HG02840 (cell line): ENCODE measurements around the gene C6orf15.

Experiments used
- ATAC-seq: cut with Tn5 transposase; IDR thresholded peaks from one replicate; pipeline ENCODE4 v1.9.1; 2021; ENCODE audit warnings: mild to moderate bottlenecking, moderate library complexity, moderate number of reproducible peaks; ENCODE audit not compliant: unreplicated experiment, low FRiP score

The C6orf15 gene

DNA sequence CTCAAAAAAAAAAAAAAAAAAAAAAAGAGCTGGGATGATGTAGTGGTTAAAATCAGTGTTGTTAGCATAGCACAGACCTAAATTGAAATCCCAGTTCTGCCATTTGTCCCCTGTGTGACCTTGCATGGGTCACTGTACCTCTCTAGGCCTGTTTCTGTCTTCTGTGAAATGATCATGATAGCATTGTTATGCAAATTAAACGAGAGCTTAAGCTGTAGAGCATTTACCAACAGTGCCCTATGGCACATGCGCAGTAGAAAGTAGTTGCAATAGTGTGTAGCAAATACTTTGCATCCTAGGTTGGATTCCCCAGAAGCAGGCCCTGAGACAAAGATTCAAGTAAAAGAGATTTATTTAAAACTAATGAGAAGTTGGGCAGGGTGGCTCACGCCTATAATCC lies 19.2 kb upstream of the C6orf15 start:
- no peak for ATAC-seq

DNA sequence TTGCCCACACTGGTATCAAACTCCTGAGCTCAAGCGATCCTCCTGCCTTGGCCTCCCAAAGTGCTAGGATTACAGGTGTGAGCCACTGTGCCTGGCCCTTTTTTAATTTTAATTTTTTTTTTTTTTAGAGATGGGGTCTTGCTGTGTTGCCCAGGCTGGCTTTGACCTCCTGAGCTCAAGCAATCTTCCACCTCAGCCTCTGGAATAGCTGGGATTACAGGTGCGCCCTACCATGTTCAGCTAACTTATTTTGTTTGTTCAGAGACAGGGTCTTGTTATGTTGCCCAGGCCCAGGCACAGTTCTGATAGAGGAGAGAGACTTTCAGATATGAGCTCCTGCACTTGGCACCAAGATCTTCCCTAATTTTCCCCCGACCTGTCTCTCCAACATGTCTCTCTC lies 18.4 kb upstream of the C6orf15 start:
- no peak for ATAC-seq

DNA sequence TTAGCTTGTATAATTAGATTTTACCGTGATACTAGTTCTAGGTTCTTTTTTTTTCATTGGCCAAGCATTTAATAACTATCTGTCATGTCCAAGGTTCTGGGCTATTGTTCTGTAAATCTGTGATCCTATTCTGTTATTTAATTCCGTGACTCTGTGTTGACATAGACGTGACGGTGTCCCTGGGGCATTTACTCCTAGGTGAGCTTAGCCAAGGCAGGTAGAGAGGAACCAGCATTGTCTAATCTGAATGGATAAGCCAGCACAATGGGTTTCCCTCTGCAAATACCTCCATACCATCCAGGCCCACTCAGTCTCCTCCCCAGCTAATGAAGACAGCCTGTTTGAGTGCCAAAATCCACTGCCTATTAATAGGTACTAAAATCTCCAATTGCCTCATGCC lies 16.8 kb upstream of the C6orf15 start:
- ATAC-seq, result no peak

DNA sequence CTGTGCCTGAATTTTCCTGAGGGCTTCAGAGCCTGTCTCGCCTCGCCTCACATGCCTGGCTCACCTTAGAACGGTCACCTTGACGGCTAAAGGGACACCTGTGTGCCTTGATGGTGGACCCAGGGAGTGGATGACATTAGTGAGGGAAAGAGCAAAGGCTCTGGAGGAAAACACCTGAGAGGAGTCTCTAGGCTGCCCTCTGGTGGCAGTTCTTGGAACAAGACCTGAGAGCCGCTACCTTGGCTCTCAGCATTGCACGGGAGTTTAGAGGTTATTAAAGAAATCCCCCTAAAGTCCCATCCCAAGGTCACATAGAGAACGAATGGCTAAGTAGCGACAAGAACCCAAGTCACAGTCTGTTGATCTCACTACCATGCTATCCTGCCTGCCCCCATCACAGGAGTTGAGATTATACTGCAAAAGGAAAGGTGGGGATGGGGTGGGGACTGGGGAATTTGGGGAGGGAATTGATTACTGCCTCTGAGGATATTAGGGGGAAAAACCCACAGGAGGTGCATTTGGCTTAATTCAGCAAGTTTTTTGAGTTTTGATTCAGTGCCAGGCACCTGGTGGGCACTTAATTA lies 15.8 kb upstream of the C6orf15 start:
- ATAC-seq, result no peak

DNA sequence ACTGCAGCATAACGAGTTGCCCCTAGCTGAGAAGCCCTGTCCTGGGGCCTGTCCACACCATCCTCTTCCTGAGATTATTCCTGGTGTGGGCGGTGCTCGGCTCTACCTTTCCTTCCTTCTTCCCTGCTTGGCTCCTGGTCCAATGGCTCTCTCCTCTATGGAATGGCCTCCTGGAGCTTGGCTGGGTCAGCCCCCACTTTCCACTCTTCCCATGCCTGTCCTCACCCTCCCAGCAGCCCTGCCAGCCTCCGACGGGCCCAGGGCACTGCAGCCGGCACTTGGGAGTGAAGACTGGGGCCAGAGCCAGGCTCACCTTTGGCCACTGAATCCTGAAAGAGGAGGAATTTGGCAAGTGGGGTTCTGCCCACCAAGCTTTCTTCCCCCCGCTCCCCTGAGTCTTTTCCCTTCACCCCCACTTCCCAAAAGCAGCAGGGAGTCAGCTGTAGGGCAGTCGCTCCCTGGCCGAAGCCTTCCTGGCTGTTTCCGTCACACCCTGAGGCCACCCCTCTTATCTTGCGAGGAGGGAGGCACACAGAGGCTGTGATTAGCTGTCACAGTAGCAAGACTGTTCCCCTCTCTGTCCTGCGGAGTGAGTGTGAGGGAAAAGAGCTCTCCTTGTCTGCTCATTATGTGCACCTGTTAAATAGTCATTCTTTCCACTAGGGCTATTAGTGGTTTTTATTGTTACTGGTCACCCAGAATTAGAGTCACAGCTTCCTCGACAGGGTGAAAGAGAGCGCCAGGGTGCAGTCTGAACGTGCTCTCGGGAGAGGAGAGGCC lies 14.2 kb upstream of the C6orf15 start:
- no peak for ATAC-seq

DNA sequence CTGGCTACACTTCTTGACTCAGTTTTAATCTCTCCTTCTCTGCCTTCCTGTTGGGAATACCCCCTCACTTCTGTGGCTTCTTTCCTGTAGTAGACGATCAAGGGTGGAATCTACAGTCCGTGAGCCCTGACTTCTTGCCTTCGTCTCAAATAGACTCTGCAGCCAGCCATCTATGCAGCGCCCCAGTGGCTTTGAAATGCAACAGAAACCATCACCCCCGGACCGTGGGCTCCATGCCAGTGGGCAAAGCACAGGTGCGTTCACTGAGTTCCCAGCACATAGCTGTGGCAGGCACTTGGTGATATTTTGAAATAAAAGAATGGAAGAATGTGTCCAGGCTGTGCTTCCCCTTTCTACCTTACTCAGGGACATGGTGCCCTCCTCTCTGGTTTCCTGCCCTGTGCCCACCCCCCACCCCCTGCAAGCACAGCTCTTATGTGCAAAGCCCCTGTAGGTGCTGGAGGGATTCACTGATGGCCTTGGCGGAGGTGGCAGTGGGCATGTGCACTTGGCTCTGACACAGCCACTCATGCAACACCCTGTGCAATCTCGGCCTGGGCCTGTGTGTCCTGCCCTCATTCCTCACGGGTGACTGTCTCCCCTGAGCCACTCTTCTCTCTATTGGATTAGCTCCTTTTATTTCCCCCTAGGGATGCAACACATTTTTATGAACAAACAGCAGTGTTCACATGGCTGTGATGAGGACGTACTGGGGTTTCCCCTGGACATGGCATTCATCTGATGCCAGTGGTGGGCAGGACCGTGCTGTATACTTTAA lies 13.4 kb upstream of the C6orf15 start:
- no peak for ATAC-seq

DNA sequence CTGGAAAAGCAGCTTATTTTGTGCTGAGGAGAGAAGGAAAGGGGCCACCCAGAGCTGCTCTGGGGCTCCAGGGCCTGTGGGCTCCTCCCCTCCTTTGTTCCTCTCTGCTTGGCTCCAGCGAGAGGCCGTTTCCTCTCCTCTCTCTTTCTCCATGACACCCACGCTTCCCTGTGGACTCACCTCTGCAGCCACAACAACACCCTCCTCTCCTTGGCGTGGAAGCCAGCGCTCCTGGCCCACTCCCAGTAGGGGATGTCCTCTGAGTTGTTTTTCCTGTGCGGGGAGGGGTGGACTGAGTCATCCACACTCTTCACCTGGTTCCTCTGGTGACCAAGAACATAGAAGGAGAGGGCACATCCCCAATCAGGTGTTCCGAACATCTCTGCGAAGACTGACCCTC lies 12.8 kb upstream of the C6orf15 start:
- no peak for ATAC-seq

DNA sequence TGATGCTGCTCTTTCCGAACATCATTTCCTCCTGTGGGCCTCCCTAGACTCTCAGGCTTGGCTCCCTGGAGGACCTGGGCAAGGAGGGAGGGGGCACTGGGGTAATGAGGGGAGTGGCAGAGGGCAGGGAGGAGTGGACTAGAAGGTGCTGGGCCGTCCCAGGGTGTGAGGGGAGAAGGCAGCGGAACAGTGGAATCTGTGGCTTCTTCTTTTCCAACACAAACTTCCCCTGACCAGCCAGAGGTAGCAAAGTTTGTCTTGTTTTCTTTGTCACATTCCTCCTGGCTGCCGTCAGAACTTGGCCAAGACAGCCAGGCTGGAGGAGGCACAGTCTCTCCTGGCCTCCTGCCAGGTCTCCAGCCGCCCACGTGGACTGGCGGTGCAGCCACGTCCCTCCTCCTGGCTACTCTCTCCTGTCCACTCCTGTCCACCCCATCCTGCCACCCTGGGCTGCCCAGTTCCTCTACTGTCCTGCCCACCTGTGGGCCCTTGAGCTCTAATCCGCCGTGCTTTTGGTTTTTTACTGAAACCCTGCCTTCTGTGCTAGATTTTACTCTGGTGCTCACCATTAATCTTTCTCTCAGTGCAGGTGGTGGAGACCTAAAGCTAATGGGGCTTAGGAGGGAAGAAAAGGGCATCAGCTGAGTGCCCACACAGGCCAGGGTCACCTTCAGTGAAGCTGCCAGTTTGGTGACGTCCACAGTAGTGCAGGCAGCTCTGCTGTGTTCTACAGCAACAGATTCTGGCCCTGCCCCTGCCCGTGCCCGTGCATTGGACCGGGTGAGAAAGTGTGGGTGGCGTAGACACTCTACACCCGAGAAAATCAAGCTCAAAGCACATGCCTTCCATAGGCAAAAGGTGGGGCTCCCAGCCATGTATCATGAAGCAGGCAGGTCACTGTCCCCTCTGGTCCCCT lies 10.7 kb upstream of the C6orf15 start:
- ATAC-seq, result no peak

DNA sequence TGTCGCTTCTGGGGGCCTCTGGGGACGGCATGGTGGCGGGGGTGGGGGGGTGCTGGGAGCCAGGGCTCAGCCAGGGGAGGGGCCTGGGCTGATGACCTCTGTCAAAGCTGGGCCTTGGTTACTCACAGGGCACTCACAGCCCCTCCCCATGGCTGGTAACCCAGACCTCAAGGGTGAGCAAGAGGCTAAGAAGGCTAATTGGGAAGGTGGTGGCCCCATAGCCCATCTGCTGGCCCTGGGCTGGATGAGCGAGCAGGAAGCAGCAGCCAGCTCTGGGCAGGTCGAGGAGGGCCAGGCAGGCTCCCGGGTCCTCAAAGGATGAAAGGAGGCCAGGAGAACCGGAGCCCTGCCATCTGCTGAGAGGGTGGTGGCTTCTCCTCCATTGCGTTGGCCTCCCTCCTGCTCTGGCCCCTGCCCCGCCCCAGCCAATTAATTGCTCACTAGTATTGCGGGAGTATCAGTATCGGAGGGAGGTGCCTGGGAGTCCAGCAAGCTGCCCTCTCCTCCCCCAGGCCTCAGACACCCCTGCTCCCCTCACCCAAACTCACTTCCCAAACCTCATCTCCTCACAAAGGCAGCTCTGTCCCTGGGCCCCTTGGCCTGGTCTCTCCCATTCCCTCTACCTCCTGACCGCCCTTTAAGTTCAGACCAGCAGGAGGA lies 8.9 kb upstream of the C6orf15 start:
- no peak for ATAC-seq

DNA sequence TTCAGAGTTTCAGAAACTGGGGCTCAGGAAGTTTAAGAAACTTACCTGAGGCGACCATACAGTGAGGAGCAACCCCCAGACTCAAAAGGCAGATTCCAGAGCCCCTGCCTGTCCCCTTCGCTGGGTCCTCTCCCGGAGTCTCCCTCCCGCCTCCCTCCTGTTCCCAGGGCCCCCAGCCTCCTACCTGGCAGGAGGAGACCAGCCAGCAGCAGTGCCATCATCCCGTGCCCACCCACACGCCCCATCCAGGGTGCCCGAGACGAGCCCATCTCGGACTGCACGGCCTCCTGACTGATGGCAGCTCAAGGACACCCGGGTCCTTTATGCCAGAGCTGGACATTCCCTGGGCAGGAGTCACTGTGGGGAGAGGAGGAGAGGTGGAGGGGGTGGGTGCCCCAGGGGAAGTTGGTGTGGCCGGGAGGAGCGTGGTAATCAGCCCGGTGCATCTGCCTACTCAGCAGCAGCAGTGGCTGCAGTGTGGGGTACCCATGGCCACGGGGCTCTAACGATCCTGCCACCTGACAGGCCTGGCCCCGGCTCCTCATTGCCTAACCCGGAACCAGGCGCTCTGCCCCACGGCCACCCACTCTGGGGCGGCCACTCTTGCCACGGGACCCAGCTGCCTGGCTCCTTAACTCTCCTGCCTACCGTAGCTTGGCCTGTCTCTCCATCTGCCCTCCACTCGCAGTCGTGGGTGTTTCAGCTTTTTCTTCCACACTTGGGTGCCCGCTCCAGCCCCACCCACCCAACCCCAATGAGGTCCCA lies 8.0 kb upstream of the C6orf15 start, which contains the start of gene CDSN:
Gene CDSN (minus strand): TSS at position 296 of the 765 bp plus-strand sequence. CDS start 27 bp downstream, at position 269.
- no peak for ATAC-seq

DNA sequence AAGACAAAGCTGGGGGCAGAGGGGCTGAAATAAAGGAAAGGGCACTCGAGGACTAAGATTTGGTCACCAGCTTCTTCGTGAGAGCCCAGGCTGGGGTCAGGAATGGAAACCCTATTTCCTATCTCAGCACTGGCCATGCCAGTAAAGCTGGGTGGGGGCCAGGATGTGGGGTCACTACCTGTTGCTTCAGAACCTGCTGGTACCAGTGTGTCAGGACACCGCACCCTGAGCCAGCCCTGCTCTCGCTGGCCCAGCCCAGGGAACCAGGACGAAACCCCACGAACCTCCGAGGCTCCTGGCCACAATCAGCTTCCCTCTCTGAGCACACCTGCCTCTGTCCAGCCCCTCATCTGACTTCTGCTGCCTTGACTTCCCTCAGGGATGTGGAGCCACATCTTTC lies 5.8 kb upstream of the C6orf15 start:
- no peak for ATAC-seq

DNA sequence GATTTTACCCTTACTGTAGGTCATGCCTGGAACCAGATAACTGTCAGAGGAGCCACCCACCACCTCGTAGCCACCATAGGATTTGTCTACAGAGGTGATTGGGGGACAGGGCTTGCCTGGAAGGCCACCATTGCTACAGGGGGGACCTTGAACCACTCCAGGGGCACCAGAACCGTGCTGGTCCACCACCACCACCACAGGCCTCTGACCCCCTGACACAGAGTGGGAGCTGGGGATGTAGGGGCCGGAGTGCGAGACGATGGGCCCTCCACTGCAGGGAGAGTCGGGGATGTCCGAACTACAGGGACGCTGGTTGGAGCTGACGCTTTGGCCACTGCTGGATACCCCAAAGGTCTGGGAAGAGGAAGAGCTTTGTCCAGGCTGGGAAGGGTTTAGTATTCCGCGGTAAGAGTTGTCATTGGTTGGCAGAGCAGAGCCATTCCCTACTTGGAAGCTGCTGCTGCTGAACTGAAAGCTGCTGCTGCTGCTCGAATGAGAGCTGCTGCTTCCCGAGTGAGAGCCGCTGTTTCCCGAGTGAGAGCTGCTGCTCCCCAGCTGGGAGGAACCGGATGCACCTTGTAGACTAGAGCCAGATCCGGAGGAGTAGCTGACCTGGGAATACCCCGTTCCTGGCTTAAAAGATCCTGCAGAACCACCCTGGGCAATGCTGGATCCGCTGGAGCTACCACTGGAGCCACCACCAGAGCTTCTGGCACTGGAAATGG lies 4.4 kb upstream of the C6orf15 start:
- ATAC-seq, result no peak

DNA sequence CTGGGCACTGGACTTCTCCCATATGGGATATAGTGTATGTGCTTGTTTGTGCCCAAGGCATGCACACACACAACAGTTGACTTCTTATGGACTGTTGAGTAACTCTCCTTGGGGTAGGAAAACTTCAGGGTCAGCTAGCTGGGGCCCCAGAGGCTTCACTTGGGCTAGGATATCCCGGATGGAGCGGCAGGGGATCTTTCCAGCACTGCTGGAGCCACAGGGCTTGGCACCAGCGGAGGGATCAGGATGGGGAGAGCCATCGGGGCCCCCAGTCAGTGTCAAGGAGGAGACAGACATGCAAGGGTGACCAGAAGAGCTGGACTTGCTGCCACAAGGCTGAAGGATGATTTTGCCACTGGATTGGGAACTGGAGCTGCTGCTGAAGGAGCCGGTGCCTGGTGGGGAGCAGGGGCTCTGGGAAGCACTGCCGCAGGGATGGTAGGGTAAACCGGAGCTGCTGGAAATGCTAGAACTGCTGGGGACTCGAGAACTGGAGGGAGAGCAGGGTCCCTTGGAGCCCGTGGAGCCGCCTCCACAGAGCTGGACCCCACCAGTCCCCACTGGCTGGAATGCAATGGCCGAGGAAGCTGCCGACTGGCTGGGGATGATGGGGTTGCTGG lies 3.7 kb upstream of the C6orf15 start:
- ATAC-seq, result no peak

DNA sequence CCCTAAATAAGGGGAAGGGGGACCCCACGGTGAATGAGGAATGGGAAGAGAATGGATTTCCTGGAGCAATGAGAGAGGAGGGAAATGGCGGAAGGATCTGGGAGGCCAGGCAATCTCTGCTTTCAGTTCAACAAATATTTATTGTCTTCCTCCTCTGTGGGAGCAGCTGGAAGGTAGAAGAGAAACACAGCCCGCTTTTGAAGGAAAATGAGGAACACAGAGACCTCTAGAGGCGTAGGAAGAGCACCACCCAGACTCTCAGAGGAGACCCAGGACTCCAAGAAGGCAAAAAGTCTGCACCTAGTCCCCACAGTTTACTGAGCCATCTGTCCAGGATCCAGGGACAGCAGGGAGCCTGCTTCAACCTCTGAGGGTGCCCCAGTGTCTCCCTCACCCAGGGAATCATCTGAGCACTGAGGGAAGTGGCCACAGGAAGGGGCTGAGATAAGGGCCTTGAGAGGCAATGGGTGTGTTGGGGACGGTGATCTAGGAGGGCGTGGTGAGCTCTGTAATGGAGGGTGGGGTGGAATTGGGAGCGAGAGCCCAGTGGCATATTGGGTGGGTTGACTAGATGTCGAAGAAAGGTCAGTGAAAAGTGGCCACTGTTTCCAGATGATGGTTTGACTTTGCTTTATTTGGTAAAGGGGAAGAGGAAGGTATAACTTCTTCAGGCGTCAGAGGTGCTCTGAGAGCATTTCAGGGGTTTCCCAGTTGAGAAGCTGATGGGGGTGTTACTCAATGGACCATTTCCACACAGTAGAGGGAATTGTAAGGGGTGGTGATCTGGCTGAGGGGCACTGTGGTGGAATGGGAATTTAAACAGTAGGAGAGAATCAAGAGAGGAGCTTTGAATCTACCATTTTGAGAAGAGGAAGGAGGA lies 2.8 kb upstream of the C6orf15 start:
- ATAC-seq, result no peak

DNA sequence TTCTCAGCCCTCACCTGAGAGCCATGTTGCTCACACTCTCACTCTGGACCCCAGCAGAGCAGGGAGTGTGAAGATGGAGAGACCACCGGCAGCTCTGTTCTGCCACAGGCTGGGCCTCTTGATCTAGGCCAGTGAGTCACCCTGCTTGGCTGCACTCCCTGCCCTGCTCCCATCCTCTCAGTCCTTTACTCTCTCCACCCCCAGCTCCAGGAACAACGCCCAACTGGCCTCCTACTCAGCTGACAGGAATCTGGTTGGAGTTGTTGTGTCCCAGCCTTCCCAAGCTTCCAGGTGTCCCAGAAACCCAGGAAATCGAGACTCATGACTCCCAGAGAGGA lies 2.1 kb upstream of the C6orf15 start, which contains the start of gene PSORS1C1:
Gene PSORS1C1 (plus strand): TSS at position 260 of the 338 bp plus-strand sequence. CDS start 14,833 bp downstream, outside the sequence.
- ATAC-seq, result no peak

DNA sequence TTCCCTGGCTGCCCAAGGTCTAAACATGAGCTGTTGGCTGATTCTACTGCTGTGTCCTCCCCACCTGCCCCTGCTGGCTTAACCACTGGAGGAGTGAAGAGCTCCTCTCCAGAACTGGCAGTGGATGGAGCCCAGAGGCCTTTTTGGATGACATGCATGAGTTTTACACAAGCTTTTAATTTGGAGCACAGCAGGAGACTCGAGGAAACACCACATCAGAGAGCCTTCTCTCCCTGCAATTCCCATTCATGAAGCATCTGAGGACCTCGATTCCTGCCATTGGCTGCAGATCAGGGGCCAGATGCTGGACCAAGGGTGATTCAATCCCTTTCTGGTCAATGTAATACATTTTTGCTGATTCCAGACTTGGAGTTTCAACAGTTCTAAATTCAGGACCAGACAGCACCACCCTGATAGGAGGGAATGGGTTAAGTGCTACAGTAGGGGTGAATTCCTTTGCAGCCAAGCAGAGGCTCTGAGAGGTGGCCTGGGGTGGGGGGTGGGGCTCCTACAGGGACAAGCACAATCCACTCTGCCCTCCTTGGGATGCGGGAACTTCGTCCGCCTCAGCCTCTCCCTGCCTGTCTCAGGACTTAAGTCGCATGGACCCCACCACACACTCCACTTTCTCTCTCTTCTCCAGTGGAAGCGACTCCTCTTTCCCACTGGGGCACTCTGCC lies 1.6 kb upstream of the C6orf15 start:
- ATAC-seq, result no peak

DNA sequence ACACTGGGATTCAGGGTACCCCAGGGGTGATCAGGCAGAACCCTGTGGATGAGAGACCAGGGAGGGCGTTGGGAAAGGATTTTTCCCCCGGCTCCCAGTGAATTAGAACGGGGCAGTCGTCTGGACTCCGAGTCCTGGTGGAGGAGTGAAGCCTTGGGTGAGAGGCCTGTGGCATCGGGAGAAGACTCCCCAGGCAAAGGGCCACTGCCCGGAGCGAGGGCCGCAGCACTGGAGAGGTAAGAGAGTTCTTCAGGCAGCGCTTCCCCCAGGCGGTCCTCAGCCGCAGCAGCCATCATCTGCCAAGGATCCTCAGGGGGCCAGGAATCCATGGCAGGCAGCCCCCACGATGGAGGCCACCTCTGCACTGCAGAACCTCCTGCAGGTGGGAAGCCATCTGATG lies 663 bp downstream of the C6orf15 start:
- no peak for ATAC-seq
